Spleen (tissue), 7 donors: ENCODE measurements around the gene FAM124B.

Experiments used
- CTCF ChIP-seq, 11 experiments: fragments of 200-600 bp in 7 of 11; fragments of 450-650 bp in 4 of 11; sonication (generic) in 4 of 11; IDR thresholded peaks in 8 of 11; conservative IDR thresholded peaks in 3 of 11; 1 replicate in 7 of 11; 2 replicates in 4 of 11; pipeline versions ENCODE4 v1.4.0 to v1.8.0; 2016 to 2021; ENCODE audit warnings: antibody characterized with exemption in 11 of 11, inconsistent platforms in 4 of 11, mild to moderate bottlenecking in 1 of 11
- POLR2A ChIP-seq, 3 donors: fragments of 450-650 bp; IDR thresholded peaks; one replicate each; pipeline ENCODE4 v1.5.1; 2017; ENCODE audit warnings: antibody characterized with exemption in 3 of 3, mild to moderate bottlenecking in 1 of 3
- POLR2AphosphoS5 ChIP-seq, 3 donors: sonication (generic); formaldehyde crosslinking; IDR thresholded peaks; one replicate each; pipeline ENCODE4 v1.5.1; 2017; ENCODE audit warnings: antibody characterized with exemption in 3 of 3
- donor health status: DM: no; HTN: no; CAD: no; lungs with moderate emphysema.
- donor health status: DM: no; HTN: no; CAD: no.
- donor health status: DM: no; HTN: no; CAD: no.

GRCh38 chr2:224369028-224369632 lies 32.8 kb downstream of the FAM124B start:
- TF ChIP-seq POLR2A (IDR thresholded peaks at IDR 0.05), result no peak
- peak in 10 of 11 experiments; percentile 25 to 73 (median 54) for TF ChIP-seq CTCF (IDR thresholded peaks at IDR 0.05 in 8 of 11, conservative IDR thresholded peaks at IDR 0.05 in 3 of 11)
- no peak for TF ChIP-seq POLR2AphosphoS5 (IDR thresholded peaks at IDR 0.05)
